ENCODE data around the gene PRKCH. TPM values are rescaled to one million over a fixed set of nuclear protein-coding genes. Genes with fewer than 3 reads are reported as not detected.

The PRKCH gene
- total RNA-seq, 1 donor from 2014 or later: 14.5 TPM

- DNase-seq (peak; percentile 66), ATAC-seq (ENCODE audit: poor library complexity) (peak; percentile 68)
- intact Hi-C loops (cut with DNase I): no loop called here
Observed at GRCh38 chr14:61568572-61569011, 247.2 kb downstream of the PRKCH start.

DNA sequence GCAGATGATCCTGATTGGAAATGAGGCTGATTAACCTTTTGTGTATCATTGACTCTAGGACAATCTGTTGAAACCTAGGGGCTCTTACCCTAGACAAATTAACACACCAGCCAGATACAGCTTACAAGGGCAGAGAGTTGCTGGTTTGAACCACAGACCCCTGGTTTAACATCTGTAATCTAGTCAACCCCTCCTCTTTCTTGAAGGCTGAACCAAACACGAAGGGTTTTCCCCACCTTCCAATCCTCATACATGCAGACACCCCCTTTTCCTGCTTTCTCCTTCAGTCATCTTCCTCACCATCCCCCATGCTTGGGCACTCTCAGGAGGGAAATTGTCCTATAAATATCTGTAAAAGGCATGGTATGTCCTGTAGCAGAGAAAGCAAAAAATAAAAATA is 247.9 kb downstream of the PRKCH start:
- DNase-seq: no peak
- ATAC-seq (ENCODE audit: poor library complexity): no peak
- intact Hi-C loops (cut with DNase I): no loop called here

DNA sequence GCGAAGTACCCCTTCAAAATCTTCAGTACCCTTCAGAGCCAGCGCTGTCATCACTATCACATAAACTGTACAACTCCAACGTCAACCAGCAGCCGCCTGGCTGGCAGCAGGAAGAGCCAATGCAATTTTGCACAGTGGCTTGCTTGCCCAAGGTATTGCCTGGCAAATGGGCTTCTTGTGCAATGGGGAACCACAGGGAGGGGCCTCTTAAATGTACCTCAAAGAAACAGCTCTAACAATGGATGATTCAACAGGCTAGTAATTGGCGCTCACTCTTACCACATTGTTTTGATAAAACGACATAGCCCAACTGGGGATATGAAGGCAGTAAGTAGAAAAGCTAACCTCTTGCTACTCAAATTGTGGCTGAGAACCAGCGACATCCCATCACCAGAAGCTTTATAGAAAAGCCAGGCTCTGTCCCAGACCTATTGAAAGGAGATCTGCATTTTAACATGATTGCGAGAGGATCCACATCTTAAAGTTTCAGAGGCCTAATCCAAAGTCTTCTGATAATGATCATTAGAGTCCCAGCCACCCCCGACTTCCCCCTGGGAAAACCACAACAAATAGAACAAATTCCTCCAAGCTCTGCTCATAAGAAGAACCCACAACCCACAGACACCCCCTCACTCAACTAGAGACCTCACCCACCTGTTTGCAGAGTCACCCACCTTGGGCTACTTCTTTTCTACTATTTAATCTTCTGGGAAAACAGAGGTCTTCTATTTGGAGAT is 248.6 kb downstream of the PRKCH start:
- peak; percentile 74 for DNase-seq
- peak; percentile 72 for ATAC-seq (ENCODE audit: poor library complexity)
- intact Hi-C loops (cut with DNase I): no loop called here

- intact Hi-C loops (cut with DNase I): no loop called here
- DNase-seq (no peak), ATAC-seq (ENCODE audit: poor library complexity) (peak; percentile 38)
Observed at GRCh38 chr14:61570549-61571290, 249.3 kb downstream of the PRKCH start.

- ATAC-seq (ENCODE audit: poor library complexity): no peak
- DNase-seq: no peak
- intact Hi-C loops (cut with DNase I): no loop called here
Observed at GRCh38 chr14:61571917-61572316, 250.5 kb downstream of the PRKCH start.

GRCh38 chr14:61573321-61573720 is 251.9 kb downstream of the PRKCH start:
- no peak for ATAC-seq (ENCODE audit: poor library complexity)
- no peak for DNase-seq
- intact Hi-C loops (cut with DNase I): no loop called here

- intact Hi-C loops (cut with DNase I): no loop called here
- no peak for ATAC-seq (ENCODE audit: poor library complexity)
- DNase-seq: no peak
Observed at GRCh38 chr14:61573748-61574513, 252.6 kb downstream of the PRKCH start.

DNA sequence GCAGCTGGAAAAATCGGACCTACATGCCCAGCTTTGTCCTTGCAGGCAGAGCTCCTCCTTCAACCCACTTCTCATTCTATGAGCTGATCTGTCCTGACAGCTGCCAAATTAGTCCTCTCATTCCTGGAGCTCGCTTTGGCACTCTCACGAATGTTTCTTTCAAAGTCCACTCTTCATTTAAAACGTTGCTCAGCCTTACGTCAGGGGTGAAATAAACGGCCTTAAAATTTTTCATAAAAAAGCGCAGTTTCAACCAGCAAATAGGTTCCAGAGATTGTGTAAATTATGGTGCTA is 253.1 kb downstream of the PRKCH start:
- DNase-seq: no peak
- intact Hi-C loops (cut with DNase I): no loop called here
- no peak for ATAC-seq (ENCODE audit: poor library complexity)

DNA sequence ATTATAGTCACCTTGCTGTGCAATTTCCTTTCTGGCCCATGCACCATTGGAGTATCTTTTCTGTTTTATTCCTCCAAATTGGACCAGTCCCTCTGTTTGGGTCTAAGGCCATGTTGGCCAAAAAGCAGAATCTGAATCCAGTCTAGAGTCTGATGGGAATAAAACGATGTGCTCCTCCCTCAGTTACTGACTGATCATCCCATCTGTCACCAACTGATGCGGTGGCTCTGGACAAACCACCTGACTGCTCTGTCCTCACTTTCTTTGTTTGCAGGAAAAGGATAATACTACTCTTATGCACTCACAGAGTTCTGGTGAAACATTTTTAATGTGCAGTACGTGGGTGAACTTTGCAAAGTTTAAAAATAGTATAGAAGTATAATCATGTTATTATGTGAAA is 253.7 kb downstream of the PRKCH start:
- intact Hi-C loops (cut with DNase I): no loop called here
- ATAC-seq (ENCODE audit: poor library complexity): no peak
- no peak for DNase-seq

DNA sequence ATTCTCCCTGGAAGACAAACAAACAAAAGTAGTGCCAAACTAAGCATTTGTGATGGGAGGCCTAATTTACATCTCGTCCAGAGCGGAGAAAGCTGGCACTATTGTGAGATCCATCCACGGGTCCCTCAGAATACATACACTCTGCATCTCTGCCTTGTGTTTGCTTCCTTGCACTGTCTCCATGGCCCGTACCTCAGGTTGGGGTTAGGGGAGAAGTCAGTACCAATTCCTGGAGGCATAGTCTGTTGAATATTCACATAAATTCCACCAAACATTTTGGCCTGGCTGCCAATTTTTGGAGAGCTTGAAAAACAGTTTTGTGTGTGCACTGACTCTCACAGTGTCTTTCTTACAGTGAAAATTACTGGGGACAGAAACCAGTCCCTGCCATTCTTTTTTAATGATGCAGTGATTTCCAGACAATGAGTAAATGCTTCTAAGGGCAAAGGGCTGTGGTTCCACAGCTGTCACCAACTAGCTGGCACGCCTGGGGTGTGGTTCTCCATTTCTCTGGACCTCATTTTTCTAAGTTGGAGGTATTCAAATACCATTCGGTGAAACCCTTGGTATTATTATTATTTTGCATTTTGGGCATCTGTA is 254.3 kb downstream of the PRKCH start:
- intact Hi-C loops (cut with DNase I): no loop called here
- no peak for ATAC-seq (ENCODE audit: poor library complexity)
- DNase-seq: no peak

DNA sequence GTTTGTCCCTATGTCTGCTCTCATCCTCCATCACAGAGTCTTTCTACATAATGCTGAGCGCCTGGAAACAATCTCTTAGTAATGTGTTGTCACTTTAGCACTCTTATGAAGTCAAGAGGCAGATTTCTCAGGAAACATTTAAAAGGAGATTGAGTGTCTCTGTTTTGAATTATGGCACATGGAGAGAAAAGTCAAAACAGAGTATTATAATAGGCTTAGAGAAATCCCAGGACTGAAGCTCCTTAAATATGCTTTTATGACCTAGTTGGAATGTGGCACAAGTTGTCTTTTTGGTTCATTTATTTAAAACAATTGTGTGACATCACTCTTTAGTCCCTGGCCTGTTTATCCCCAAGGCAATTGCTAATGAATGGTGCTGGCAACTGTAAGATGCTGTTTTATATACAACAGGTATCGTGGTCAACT is 256.1 kb downstream of the PRKCH start:
- intact Hi-C loops (cut with DNase I): no loop called here
- DNase-seq (no peak), ATAC-seq (ENCODE audit: poor library complexity) (no peak)

DNA sequence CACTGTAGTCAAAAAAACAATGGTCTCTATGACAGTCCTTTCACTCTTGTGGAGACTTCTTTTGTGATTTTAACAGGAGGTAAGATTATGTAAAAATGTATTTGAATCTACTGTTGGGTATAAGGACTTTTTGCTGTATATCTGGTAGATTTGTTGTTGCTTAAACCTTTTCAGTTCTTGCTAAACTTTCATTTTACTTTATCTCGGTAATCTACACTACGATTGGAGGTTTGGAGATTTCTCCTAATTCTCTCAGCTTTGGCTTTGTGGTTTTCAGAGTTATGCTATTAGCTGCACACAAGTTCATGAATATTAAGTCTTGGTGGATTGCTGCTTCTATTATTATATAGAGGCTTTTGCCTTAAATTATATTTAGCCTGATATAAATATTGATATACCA is 257.4 kb downstream of the PRKCH start:
- ATAC-seq (ENCODE audit: poor library complexity): no peak
- no peak for DNase-seq
- intact Hi-C loops (cut with DNase I): no loop called here

GRCh38 chr14:61581340-61581739 is 260.0 kb downstream of the PRKCH start:
- intact Hi-C loops (cut with DNase I): no loop called here
- DNase-seq (no peak), ATAC-seq (ENCODE audit: poor library complexity) (no peak)

DNA sequence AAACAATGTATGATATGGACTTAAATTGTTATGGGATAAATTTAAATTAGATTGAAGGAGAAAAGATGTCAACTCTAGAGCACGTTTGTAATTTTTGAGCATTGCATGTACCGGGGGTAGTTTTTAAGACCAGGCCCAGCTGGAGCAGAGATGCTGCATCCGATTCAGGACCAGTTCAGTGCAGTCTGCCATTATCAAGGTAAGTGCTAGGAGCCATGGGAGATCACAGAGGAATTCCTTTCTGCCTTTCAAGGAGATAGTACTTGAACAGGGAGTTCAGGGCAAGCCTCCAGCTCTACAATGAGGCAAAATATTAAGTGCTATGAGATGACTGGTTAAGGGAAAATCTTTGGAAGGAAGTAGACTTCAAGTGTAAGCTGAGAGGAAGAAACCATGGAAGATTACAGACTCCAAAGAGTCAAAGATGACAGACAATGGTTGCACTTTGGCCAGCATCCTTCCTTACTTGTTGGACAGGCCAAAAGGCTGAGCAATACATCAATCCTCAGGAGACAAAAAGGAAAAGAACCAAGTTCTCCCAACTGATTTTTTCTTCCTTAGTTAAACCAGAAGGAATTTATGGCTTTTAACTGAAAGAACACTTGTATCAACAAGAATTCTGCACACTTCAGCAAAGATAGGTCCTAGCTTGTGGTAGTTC is 260.7 kb downstream of the PRKCH start:
- DNase-seq (no peak), ATAC-seq (ENCODE audit: poor library complexity) (peak; percentile 59)
- intact Hi-C loops (cut with DNase I): no loop called here

DNA sequence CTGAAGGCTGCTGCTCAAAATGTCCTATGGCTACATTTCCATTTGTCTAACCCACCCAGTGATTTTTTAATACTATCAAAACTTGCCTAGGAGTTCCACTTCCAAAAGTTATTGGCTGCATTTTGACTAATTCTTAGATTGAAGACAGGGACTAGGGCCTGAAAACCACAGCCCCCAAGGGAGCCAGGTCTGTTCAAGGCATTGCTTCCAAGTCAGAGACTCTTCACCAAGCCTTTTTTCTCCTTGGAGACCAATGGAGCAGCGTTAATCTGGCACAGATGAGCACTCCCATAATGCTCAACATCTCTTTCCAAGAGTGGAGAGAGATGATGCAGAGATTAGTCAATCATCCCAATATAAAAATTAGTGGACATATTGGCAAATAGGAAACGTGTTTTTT is 261.4 kb downstream of the PRKCH start:
- DNase-seq: peak; percentile 54
- intact Hi-C loops (cut with DNase I): no loop called here
- no peak for ATAC-seq (ENCODE audit: poor library complexity)

DNA sequence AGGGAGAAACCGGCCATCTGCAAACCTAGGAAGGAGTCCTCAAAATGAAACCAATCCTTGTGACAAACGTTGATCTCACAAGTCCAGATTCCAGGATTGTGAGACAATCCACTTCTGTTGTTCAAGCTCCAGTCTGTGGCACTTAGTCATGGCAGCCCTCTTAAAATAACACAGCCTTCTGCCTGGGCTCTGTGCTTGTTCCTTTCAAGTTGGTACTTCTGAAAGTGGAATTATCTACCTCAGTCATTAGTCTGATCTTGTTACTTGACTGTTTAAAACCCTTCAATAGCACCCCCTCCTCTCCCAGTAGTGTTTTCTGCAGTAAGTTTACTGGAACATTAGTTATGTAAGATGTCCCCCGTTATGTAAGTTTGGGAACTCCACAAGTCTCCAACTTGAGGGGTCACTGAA is 263.0 kb downstream of the PRKCH start:
- ATAC-seq (ENCODE audit: poor library complexity) (no peak), DNase-seq (no peak)
- intact Hi-C loops (cut with DNase I): no loop called here

- peak; percentile 69 for ATAC-seq (ENCODE audit: poor library complexity)
- peak; percentile 86 for DNase-seq
- intact Hi-C loops (cut with DNase I): no loop called here
Observed at GRCh38 chr14:61585598-61586543, 264.5 kb downstream of the PRKCH start.

DNA sequence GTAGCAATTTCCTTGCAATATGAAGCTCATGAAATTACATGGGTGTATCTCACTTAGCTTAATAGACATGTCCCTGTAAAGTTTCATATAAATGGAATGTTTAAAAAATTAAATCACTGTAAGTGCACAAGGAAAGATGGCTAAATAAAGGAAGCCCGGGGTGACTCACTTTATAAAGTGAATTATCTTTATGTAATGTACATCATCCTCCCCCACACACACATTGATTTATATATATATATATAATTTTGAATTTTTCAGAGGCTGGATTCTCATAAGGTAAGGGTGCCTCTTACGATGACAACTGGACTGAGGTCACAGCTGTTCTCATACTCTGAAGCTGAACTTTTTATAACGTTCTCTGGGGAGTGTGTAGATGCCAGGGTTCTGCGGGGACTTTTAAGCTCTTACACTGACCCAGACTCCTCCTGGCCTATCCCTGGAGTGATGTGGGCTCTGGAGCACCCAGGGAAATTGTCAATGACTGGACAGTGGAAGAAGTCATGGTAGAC is 265.2 kb downstream of the PRKCH start:
- intact Hi-C loops (cut with DNase I): no loop called here
- DNase-seq: no peak
- no peak for ATAC-seq (ENCODE audit: poor library complexity)
